ENCODE results near the gene GNAT1. TPM values are rescaled to one million over a fixed set of nuclear protein-coding genes. Genes with fewer than 3 reads are reported as not detected.
A peak's percentile ranks its signal among the peaks of the same experiment; 100 is the strongest.

GNAT1 gene
- total and polyA plus RNA-seq, 8 donors: not detected

GRCh38 chr3:50229490-50229889 lies 38.1 kb downstream of the GNAT1 start:
- Histone ChIP-seq H3K9me3 (no peaks in the 10 kb centered on the region), H3K27me3 (no peaks in the 10 kb centered on the region), H3K4me1 (peaks cover 0 to 7% (median 4%) of the 10 kb centered on the region in 3 donors), H3K4me3 (no peak overlapping the region), H3K36me3 (no peaks in the 10 kb centered on the region), H3K27ac (peak overlapping the region in 3 of 4 donors; percentile 16 to 50 (median 34))
- no peak for FAIRE-seq
- DNase-seq: peak in 1 of 6 donors; percentile 43
- TF ChIP-seq, protein P1, sequence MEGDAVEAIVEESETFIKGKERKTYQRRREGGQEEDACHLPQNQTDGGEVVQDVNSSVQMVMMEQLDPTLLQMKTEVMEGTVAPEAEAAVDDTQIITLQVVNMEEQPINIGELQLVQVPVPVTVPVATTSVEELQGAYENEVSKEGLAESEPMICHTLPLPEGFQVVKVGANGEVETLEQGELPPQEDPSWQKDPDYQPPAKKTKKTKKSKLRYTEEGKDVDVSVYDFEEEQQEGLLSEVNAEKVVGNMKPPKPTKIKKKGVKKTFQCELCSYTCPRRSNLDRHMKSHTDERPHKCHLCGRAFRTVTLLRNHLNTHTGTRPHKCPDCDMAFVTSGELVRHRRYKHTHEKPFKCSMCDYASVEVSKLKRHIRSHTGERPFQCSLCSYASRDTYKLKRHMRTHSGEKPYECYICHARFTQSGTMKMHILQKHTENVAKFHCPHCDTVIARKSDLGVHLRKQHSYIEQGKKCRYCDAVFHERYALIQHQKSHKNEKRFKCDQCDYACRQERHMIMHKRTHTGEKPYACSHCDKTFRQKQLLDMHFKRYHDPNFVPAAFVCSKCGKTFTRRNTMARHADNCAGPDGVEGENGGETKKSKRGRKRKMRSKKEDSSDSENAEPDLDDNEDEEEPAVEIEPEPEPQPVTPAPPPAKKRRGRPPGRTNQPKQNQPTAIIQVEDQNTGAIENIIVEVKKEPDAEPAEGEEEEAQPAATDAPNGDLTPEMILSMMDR (IDR thresholded peaks at IDR 0.05): no peak
- WGBS, 2 donors: 86 to 91% methylated on average over 3 of the region's 3 CpGs
- intact Hi-C loops (cut with DNase I): loop anchor here in 2 of 3 donors (5.0 kb wide), 1 partner anchor 43 kb away; no protein-coding TSS in a partner anchor
- ATAC-seq: no peak

GRCh38 chr3:50230104-50230793 lies 38.8 kb downstream of the GNAT1 start:
- intact Hi-C loops (cut with DNase I): no loop called here
- no peaks in the 10 kb centered on the region for H3K27me3 ChIP-seq
- WGBS, 2 donors: 85 to 91% methylated on average over 8 of the region's 8 CpGs
- peaks cover 0 to 7% (median 4%) of the 10 kb centered on the region in 3 donors for H3K4me1 ChIP-seq
- H3K9me3 ChIP-seq: no peaks in the 10 kb centered on the region
- TF ChIP-seq, protein P1 (IDR thresholded peaks at IDR 0.05): no peak
- DNase-seq (peak in 1 of 6 donors; percentile 54), FAIRE-seq (no peak), ATAC-seq (no peak)
- H3K4me3 ChIP-seq: no peak overlapping the region
- H3K27ac ChIP-seq: peak overlapping the region in 3 of 4 donors; percentile 16 to 50 (median 34)
- no peaks in the 10 kb centered on the region for H3K36me3 ChIP-seq

- H3K36me3 ChIP-seq: no peaks in the 10 kb centered on the region
- FAIRE-seq (no peak), DNase-seq (no peak), ATAC-seq (no peak)
- H3K9me3 ChIP-seq: no peaks in the 10 kb centered on the region
- H3K27me3 ChIP-seq: no peaks in the 10 kb centered on the region
- H3K4me1 ChIP-seq: peaks cover 0 to 7% (median 4%) of the 10 kb centered on the region in 3 donors
- TF ChIP-seq, protein P1 (IDR thresholded peaks at IDR 0.05): no peak
- H3K27ac ChIP-seq: no peak overlapping the region
- H3K4me3 ChIP-seq: no peak overlapping the region
- intact Hi-C loops (cut with DNase I): no loop called here
- 84 to 90% methylated on average over 4 of the region's 4 CpGs for WGBS, 2 donors
These were observed 39.4 kb downstream of the GNAT1 start for GRCh38 chr3:50230794-50231125.

DNA sequence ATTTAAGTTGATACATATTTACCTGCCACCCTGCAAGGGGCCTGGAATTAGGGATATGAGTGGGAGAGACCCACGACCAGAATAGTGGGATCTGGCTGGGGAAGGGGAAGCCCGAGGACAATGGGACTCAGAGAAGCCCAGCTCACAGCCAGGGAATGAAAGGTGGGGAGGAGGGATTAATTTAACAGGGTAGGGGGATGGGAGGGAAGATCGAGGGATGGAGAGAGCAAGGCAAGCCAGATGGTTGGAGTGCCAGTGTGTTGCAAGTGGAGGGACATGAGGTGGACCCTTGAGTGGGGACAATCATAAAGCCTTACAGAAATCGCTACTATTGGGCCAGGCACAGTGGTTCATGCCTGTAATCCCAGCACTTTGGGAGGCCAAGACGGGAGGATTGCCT lies 40.2 kb downstream of the GNAT1 start:
- ATAC-seq: no peak
- FAIRE-seq: no peak
- intact Hi-C loops (cut with DNase I): no loop called here
- no peak overlapping the region for H3K27ac ChIP-seq
- H3K4me1 ChIP-seq: peaks cover 0 to 7% (median 4%) of the 10 kb centered on the region in 3 donors
- H3K27me3 ChIP-seq: no peaks in the 10 kb centered on the region
- WGBS, 2 donors: 67 to 78% methylated on average over 5 of the region's 5 CpGs
- no peaks in the 10 kb centered on the region for H3K36me3 ChIP-seq
- DNase-seq: no peak
- no peaks in the 10 kb centered on the region for H3K9me3 ChIP-seq
- TF ChIP-seq, protein P1 (IDR thresholded peaks at IDR 0.05): no peak
- H3K4me3 ChIP-seq: no peak overlapping the region

DNA sequence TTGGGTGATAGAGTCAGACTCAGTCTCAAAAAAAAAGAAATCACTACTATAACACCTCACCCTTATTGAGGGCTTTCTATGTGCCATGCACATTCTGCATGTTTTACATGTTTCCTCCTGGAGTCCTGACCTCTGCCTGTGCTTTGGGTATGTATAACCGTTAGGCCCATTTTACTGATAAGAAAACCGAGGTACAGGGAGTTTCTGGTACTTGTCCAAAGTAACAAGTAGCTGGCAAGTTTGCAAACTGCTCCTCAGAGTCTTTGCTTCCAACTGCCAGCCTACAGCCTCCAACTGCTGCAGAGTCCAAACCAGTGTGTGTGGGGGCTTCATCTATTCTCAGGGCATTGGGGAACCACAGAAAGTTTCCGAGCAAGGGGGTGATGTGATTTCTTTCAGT lies 40.9 kb downstream of the GNAT1 start:
- TF ChIP-seq, protein P1 (IDR thresholded peaks at IDR 0.05): no peak
- FAIRE-seq (no peak), DNase-seq (no peak), ATAC-seq (no peak)
- intact Hi-C loops (cut with DNase I): no loop called here
- H3K36me3 ChIP-seq: no peaks in the 10 kb centered on the region
- WGBS, 2 donors: 41 to 52% methylated on average over 3 of the region's 3 CpGs
- H3K4me1 ChIP-seq: peaks cover 0 to 10% (median 0%) of the 10 kb centered on the region in 3 donors
- H3K27ac ChIP-seq: no peak overlapping the region
- no peak overlapping the region for H3K4me3 ChIP-seq
- no peaks in the 10 kb centered on the region for H3K27me3 ChIP-seq
- H3K9me3 ChIP-seq: no peaks in the 10 kb centered on the region

Measured in pancreas (tissue), 10 donors.